Gastrocnemius medialis (tissue), 4 donors: ENCODE results near the gene DDTL. TPM values are rescaled to one million over a fixed set of nuclear protein-coding genes. Genes with fewer than 3 reads are reported as not detected.

Experiments used
- ATAC-seq, 2 donors: fragments of 150-250 bp; one replicate each; pipeline ENCODE4 v1.9.1; 2016
- DNase-seq, 2 donors: peaks; one replicate each; pipeline ENCODE4 v3.0.0-alpha.2; 2019
- H3K27ac ChIP-seq, 4 donors: fragments of 200-600 bp; sonication (generic); 1 replicate in 1 of 4; 2 replicates in 3 of 4; pipeline ENCODE4 v1.5.1; 2016 to 2018; ENCODE audit warnings: mild to moderate bottlenecking in 2 of 4, moderate library complexity in 1 of 4
- H3K27me3 ChIP-seq, 3 donors: fragments of 200-600 bp; sonication (generic) in 2 of 3; 1 replicate in 1 of 3; 2 replicates in 2 of 3; pipeline versions ENCODE4 v1.5.1 to v1.6.0; 2016 to 2019; ENCODE audit warnings: mild to moderate bottlenecking in 1 of 3, moderate library complexity in 1 of 3
- H3K36me3 ChIP-seq, 2 donors: fragments of 200-600 bp; sonication (generic) in 1 of 2; one replicate each; pipeline ENCODE4 v1.5.1; 2017 to 2018
- H3K4me1 ChIP-seq, 2 donors: fragments of 200-600 bp; sonication (generic) in 1 of 2; one replicate each; pipeline ENCODE4 v1.5.1; 2016 to 2017; ENCODE audit warnings: mild to moderate bottlenecking in 2 of 2
- H3K4me3 ChIP-seq, 4 donors: fragments of 200-600 bp; sonication (generic) in 3 of 4; 1 replicate in 1 of 4; 2 replicates in 3 of 4; pipeline ENCODE4 v1.5.1; 2016 to 2019; ENCODE audit warnings: mild to moderate bottlenecking in 2 of 4
- H3K9me3 ChIP-seq, 3 donors: fragments of 200-600 bp; sonication (generic) in 2 of 3; 1 replicate in 1 of 3; 2 replicates in 2 of 3; pipeline ENCODE4 v1.5.1; 2016 to 2019
- CTCF ChIP-seq, 5 experiments: fragments of 450-650 bp in 3 of 5; fragments of 200-600 bp in 2 of 5; sonication (generic) in 2 of 5; IDR thresholded peaks in 4 of 5; conservative IDR thresholded peaks in 1 of 5; 1 replicate in 4 of 5; 2 replicates in 1 of 5; pipeline ENCODE4 v1.5.1; 2016 to 2019; ENCODE audit warnings: antibody characterized with exemption in 5 of 5, mild to moderate bottlenecking in 3 of 5, moderate library complexity in 3 of 5
- POLR2A ChIP-seq, 2 donors: fragments of 450-650 bp; IDR thresholded peaks; one replicate each; pipeline ENCODE4 v1.6.1; 2017; ENCODE audit warnings: antibody characterized with exemption in 2 of 2, mild to moderate bottlenecking in 2 of 2, moderate library complexity in 2 of 2
- in situ Hi-C, 4 donors: fragments of 200-750 bp; cut with MboI; loops; one replicate each; pipeline versions ENCODE4 v1.15.0 to v1.8.0; 2017; ENCODE audit warnings: low sequenced_read_pairs in 4 of 4
- intact Hi-C: fragments of 100-400 bp; cut with DNase I; formaldehyde crosslinking; loops from one replicate; pipeline ENCODE4 v1.15.1; 2023; ENCODE audit warnings: low total_unique reads
- total RNA-seq, 4 donors: library from RNA; depleted of rRNA; stranded (reverse); fragments of >200 nt; gene quantifications; one replicate each; pipeline versions ENCODE4 v1.1.0 to v1.2.3, GENCODE V29; 2016

The DDTL gene
- total RNA-seq, 4 donors from 2014 or later, result 0.88 to 1.1 TPM; not detected in 2

- intact Hi-C loops, result loop anchor here (5.0 kb wide), 1 partner anchor 54 kb away; no protein-coding TSS in a partner anchor
- H3K9me3 ChIP-seq, result no peaks in the 10 kb centered on the region
- peaks cover 0 to 4% of the 10 kb centered on the region in 2 donors for H3K4me1 ChIP-seq
- no peak overlapping the region for H3K27ac ChIP-seq
- ATAC-seq (no peak), DNase-seq (no peak)
- no peaks in the 10 kb centered on the region for H3K36me3 ChIP-seq
- no peak overlapping the region for H3K4me3 ChIP-seq
- H3K27me3 ChIP-seq, result no peaks in the 10 kb centered on the region
- TF ChIP-seq CTCF (IDR thresholded peaks at IDR 0.05 in 4 of 5, conservative IDR thresholded peaks at IDR 0.05 in 1 of 5), result no peak
- TF ChIP-seq POLR2A (IDR thresholded peaks at IDR 0.05), result no peak
- in situ Hi-C loops, result no loop called here
These were observed 34.6 kb downstream of the DDTL start for GRCh38 chr22:24001314-24001713.

- intact Hi-C loops (loop anchor here (5.0 kb wide), 1 partner anchor 55 kb away; no protein-coding TSS in a partner anchor), in situ Hi-C loops (no loop called here)
- TF ChIP-seq CTCF (IDR thresholded peaks at IDR 0.05 in 4 of 5, conservative IDR thresholded peaks at IDR 0.05 in 1 of 5) (no peak), POLR2A (IDR thresholded peaks at IDR 0.05) (no peak)
- Histone ChIP-seq H3K4me3 (no peak overlapping the region), H3K4me1 (peaks cover 0 to 4% of the 10 kb centered on the region in 2 donors), H3K27me3 (no peaks in the 10 kb centered on the region), H3K9me3 (no peaks in the 10 kb centered on the region), H3K36me3 (no peaks in the 10 kb centered on the region), H3K27ac (no peak overlapping the region)
- ATAC-seq (no peak), DNase-seq (no peak)
These were observed 35.6 kb downstream of the DDTL start for GRCh38 chr22:24002272-24002671.

GRCh38 chr22:24002851-24003250 is 36.2 kb downstream of the DDTL start:
- Histone ChIP-seq H3K9me3 (no peaks in the 10 kb centered on the region), H3K4me3 (no peak overlapping the region), H3K36me3 (no peaks in the 10 kb centered on the region), H3K27ac (no peak overlapping the region), H3K27me3 (no peaks in the 10 kb centered on the region), H3K4me1 (peaks cover 0 to 4% of the 10 kb centered on the region in 2 donors)
- intact Hi-C loops (loop anchor here (5.0 kb wide), 1 partner anchor 56 kb away; no protein-coding TSS in a partner anchor), in situ Hi-C loops (no loop called here)
- TF ChIP-seq CTCF (IDR thresholded peaks at IDR 0.05 in 4 of 5, conservative IDR thresholded peaks at IDR 0.05 in 1 of 5), result no peak
- no peak for TF ChIP-seq POLR2A (IDR thresholded peaks at IDR 0.05)
- DNase-seq, result no peak
- ATAC-seq, result no peak

- in situ Hi-C loops (no loop called here), intact Hi-C loops (loop anchor here (5.0 kb wide), 1 partner anchor 57 kb away; no protein-coding TSS in a partner anchor)
- no peaks in the 10 kb centered on the region for H3K9me3 ChIP-seq
- no peak overlapping the region for H3K4me3 ChIP-seq
- no peak for TF ChIP-seq POLR2A (IDR thresholded peaks at IDR 0.05)
- ATAC-seq, result no peak
- no peaks in the 10 kb centered on the region for H3K36me3 ChIP-seq
- H3K27ac ChIP-seq, result no peak overlapping the region
- DNase-seq, result no peak
- no peaks in the 10 kb centered on the region for H3K27me3 ChIP-seq
- peaks cover 0 to 4% of the 10 kb centered on the region in 2 donors for H3K4me1 ChIP-seq
These were observed 37.2 kb downstream of the DDTL start for GRCh38 chr22:24003887-24004286.

GRCh38 chr22:24005201-24005600 is 38.5 kb downstream of the DDTL start, which contains the start of gene GSTT4:
TSS of gene GSTT4 (minus strand) at chr22:24005453. CDS start at chr22:24005356, 97 bp downstream.
- in situ Hi-C loops, result loop anchor here in 1 of 4 donors (5.0 kb wide), 1 partner anchor 68 kb away; no protein-coding TSS in a partner anchor
- no peak within 1 kb of the TSS for H3K4me3 ChIP-seq
- no peaks in the 10 kb centered on the region for H3K9me3 ChIP-seq
- H3K27ac ChIP-seq, result peak within 1 kb of the TSS in 2 of 4 donors; percentile 5 to 31
- DNase-seq, result no peak
- H3K27me3 ChIP-seq, result no peaks in the 10 kb centered on the region
- H3K36me3 ChIP-seq, result no peaks in the 10 kb centered on the region
- intact Hi-C loops, result loop anchor here (5.0 kb wide), 1 partner anchor 68 kb away; no protein-coding TSS in a partner anchor
- ATAC-seq, result no peak
- peaks cover 0 to 4% of the 10 kb centered on the region in 2 donors for H3K4me1 ChIP-seq
- no peak for TF ChIP-seq CTCF (IDR thresholded peaks at IDR 0.05 in 4 of 5, conservative IDR thresholded peaks at IDR 0.05 in 1 of 5)
- TF ChIP-seq POLR2A (IDR thresholded peaks at IDR 0.05), result no peak
